HG03469 (cell line): ENCODE data around the gene XRCC2.
"Not testable (repeated sequence)": the region's sequence is repeated elsewhere in the genome, so short reads cannot be mapped to it uniquely, and the experiment has no call there.

Experiments
- ATAC-seq: cut with Tn5 transposase; IDR thresholded peaks from one replicate; pipeline ENCODE4 v1.9.1; 2021; ENCODE audit warnings: mild to moderate bottlenecking, moderate library complexity, moderate number of reproducible peaks; ENCODE audit not compliant: unreplicated experiment

Gene XRCC2

GRCh38 chr7:152666078-152666477 is 9.9 kb downstream of the XRCC2 start:
- no peak for ATAC-seq

GRCh38 chr7:152664636-152665035 is 11.3 kb downstream of the XRCC2 start:
- no peak for ATAC-seq

- ATAC-seq: no peak
Observed at GRCh38 chr7:152663931-152664330, 12.0 kb downstream of the XRCC2 start.

- ATAC-seq: no peak
Observed at GRCh38 chr7:152663148-152663740, 12.7 kb downstream of the XRCC2 start.

- ATAC-seq: no peak
Observed at GRCh38 chr7:152661479-152661878, 14.5 kb downstream of the XRCC2 start.

- ATAC-seq: no peak
Observed at GRCh38 chr7:152660021-152660420, 15.9 kb downstream of the XRCC2 start.

GRCh38 chr7:152654971-152655370 is 21.0 kb downstream of the XRCC2 start:
- no peak for ATAC-seq

GRCh38 chr7:152649220-152649619 is 26.7 kb downstream of the XRCC2 start:
- no peak for ATAC-seq

- no peak for ATAC-seq
Observed at GRCh38 chr7:152647009-152647408, 28.9 kb downstream of the XRCC2 start.

GRCh38 chr7:152646579-152646978 is 29.4 kb downstream of the XRCC2 start:
- not testable (repeated sequence) for ATAC-seq

- ATAC-seq: no peak
Observed at GRCh38 chr7:152643979-152644559, 31.9 kb downstream of the XRCC2 start.

- no peak for ATAC-seq
Observed at GRCh38 chr7:152641384-152641783, 34.6 kb downstream of the XRCC2 start.

- no peak for ATAC-seq
Observed at GRCh38 chr7:152640829-152641228, 35.1 kb downstream of the XRCC2 start.

- no peak for ATAC-seq
Observed at GRCh38 chr7:152637920-152638580, 37.9 kb downstream of the XRCC2 start.

GRCh38 chr7:152637161-152637560 is 38.8 kb downstream of the XRCC2 start:
- ATAC-seq: no peak

- ATAC-seq: no peak
Observed at GRCh38 chr7:152636441-152636840, 39.5 kb downstream of the XRCC2 start.

- ATAC-seq: no peak
Observed at GRCh38 chr7:152633504-152633903, 42.4 kb downstream of the XRCC2 start.

GRCh38 chr7:152633072-152633471 is 42.9 kb downstream of the XRCC2 start:
- ATAC-seq: no peak

GRCh38 chr7:152628772-152629171 is 47.2 kb downstream of the XRCC2 start:
- ATAC-seq: not testable (repeated sequence)

- ATAC-seq: no peak
Observed at GRCh38 chr7:152624228-152624627, 51.7 kb downstream of the XRCC2 start.

GRCh38 chr7:152621426-152621825 is 54.5 kb downstream of the XRCC2 start:
- ATAC-seq: no peak

- no peak for ATAC-seq
Observed at GRCh38 chr7:152619027-152619739, 56.8 kb downstream of the XRCC2 start.
